Dermis blood vessel endothelial cell (primary cell): ENCODE results near the gene DDIT4L. TPM values are rescaled to one million over a fixed set of nuclear protein-coding genes. Genes with fewer than 3 reads are reported as not detected.
A peak's percentile ranks its signal among the peaks of the same experiment; 100 is the strongest.
"Not testable (repeated sequence)": the region's sequence is repeated elsewhere in the genome, so short reads cannot be mapped to it uniquely, and the experiment has no call there.

Source experiments
- DNase-seq: peaks from one replicate; pipeline ENCODE4 v3.0.0; 2010
- total RNA-seq: library from RNA; depleted of rRNA; stranded (reverse); fragments of >200 nt; gene quantifications from 2 replicates; pipeline ENCODE4 v1.2.3, GENCODE V29; 2014

The DDIT4L gene
- total RNA-seq, 1 donor from 2014 or later = 2.2 TPM

DNA sequence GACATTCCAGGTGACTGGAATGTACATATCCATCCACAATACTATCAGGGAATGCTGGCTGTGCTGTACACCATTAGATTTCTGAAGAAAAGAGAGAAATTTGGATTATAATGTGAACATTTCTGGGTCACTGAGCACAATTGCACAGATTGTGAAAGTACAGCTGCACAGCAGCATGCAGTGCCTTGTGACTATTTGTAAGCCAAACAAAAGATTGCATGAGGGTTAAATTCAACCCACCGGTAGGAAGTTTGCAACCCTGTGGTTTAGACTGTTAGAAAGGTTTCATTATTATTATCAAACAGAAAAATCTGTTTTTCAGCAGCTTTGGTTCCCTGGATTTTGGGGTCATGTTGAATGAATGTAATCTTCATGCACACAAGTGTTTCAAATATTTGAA lies 24.5 kb downstream of the DDIT4L start:
- no peak for DNase-seq

DNA sequence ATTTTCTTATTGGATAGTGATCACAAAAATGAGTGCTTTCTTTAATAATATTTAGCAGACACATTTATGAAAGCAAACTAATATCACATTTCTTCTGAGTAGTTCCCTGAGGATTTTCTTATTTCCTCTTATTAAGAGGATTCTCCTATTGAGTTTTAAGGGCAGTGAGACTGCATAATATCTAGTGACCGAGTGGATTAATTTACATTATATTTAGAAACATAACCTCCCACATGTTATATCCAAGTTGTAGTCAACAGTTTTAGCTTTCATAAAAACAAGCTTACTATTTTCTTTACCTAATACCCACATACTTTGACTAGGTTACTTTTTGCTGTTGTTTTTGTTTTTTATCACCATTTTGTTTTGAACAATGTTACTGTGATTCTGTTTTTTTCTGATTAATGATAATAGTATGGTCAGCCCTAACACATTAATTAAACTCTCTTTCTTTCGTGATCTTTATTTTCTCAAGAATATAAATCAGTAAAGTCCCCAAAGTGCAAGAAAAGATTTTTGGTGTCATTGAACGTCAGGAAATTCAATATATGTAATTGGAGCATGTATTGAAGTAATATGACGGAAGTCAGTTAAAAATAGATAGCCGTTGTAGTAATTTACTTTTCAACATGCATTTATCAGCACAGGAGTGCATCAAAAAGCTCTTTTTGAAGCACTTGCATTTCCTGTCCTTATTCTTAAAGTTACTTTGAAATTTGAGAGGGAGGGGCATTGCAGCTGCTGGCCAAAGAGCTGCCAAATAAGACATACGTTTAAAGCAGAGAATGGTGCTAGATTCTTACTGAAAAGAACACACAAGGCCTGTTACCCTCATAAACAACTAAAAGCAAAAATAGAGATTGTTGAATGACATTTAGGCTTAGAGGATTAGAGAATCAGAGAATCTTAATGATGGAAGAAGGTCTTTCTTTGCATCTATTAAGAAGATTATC lies 25.2 kb downstream of the DDIT4L start:
- no peak for DNase-seq

DNA sequence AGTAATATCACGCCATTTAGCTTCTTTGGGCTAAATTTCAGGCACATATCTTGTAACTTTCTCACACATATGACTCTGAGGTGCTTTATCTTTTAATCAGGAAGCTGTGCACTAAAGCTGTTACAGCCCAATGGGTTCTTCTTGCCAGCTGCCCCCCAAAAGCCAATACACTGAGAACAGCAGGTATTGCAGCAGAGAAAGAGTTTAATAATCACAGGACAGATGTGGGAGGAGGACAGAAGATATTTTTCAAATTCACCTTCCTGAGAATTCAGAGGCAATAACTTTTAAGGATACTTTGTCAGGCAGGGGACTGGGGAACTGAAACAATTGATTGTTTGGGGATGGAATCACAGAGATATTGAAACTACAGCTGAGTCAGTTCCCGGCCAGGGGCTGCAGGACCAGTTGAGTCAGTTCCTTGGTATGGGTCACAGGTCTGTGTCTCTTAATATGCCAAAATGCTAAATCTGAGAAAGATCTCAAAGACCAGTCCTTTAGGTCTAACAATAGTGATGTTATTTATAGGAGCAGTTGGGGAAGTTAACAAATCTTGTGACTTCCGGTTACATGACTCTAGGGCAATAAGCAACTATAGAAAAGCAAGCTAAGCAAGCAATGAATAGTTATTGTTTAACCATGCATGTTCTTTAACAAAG lies 28.1 kb downstream of the DDIT4L start:
- DNase-seq = peak; percentile 60

DNA sequence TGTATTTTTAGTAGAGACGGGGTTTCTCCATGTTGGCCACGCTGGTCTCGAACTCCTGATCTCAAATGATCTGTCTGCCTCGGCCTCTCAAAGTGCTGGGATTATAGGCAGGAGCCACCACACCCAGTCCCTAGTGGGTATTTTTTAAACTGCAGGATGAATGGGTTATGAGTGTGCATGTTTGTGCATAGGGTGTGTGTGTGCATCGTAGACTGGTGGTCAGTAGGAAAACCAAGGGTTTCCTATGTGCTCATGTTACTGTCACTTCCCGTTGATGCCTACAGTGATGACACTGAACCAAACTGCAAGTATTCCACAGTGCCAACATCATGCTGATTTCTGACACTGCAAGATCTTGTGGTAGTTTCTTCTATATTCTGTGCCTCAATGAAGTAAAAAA lies 41.1 kb downstream of the DDIT4L start:
- no peak for DNase-seq

DNA sequence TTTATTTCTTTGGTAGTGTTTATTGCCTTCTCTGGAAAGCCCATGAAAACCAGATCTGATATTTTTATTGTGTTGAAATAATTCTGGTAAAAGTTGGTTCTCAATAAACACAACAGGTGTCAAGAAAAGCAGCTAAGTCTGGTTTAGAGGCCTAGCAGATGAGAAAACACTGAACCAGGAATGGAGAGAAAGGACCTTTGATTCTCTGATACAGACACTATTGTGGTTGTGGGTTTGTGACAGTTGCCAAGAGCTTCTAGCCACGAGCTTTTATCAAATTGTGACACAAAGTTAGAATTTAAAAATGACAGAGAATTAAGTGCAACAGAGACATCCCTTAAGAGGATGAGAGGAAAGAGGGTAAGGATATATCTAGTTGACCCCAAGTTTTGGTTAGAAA lies 42.6 kb downstream of the DDIT4L start:
- DNase-seq = no peak

DNA sequence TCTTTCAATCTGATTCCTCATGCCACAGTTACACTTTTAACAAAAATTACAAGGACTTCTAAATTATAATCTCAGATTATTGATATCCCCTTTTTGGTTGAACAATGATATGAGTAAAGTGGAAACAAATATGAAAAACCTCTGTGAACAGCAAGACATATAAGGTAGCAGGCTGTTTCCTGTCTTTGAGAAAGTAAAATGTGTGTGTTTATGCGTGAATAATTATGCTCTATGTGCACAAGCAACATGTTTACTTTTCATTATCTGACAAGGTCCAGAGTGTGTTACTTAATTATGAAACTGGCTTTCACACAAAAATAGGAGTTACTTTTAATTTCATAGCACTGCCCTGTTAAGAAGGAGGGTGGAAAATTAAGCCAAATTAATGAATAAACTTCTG lies 43.1 kb downstream of the DDIT4L start:
- DNase-seq = no peak

DNA sequence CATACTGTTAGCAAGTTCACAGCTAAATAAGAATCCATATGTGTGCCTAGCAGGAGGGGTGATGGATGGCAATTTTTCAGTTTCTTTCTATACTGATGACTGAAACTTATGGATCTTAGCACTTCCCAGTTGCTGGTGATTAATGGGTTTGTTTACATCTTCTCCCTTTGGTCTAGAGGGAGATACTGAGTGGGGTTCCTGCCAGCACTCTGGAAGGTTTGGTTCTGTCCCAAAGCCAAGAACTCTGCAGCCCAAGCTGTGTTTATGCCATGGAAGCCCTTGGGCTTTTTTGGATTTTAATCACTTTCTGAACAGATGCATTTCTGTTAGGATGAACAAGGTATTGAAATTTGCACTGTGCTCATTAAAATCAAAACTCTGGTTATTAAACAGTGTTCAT lies 43.5 kb downstream of the DDIT4L start:
- DNase-seq = no peak

DNA sequence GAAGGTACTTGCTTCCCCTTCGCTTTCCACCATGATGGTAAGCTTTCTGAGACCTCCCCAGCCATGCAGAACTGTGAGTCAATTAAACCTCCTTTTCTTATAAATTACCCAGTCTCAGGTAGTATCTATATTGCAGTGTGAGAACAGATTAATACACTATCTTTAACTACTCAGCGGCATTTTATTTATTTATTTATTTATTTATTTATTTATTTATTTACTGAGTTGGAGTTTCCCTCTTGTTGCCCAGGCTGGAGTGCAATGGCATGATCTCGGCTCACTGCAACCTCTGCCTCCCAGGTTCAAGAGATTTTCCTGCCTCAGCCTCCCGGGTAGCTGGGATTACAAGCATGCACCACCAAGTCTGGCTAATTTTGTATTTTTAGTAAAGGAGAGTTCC lies 52.9 kb downstream of the DDIT4L start:
- not testable (repeated sequence) for DNase-seq

Other genes starting within 250 kb of the DDIT4L start
- gene DNAJB14, start 243.8 kb downstream of the DDIT4L start, total RNA-seq = 59.3 and 79.0 TPM in 2 replicates
- 303 and 446 TPM in 2 replicates for gene H2AZ1, start 240.2 kb downstream of the DDIT4L start, total RNA-seq